HG03064 (cell line): ENCODE measurements around the gene C22orf31.
"Not testable (repeated sequence)": the region's sequence is repeated elsewhere in the genome, so short reads cannot be mapped to it uniquely, and the experiment has no call there.

Experiments used
- ATAC-seq: cut with Tn5 transposase; IDR thresholded peaks from one replicate; pipeline ENCODE4 v1.9.1; 2021; ENCODE audit warnings: low read depth; ENCODE audit not compliant: unreplicated experiment

Gene C22orf31

DNA sequence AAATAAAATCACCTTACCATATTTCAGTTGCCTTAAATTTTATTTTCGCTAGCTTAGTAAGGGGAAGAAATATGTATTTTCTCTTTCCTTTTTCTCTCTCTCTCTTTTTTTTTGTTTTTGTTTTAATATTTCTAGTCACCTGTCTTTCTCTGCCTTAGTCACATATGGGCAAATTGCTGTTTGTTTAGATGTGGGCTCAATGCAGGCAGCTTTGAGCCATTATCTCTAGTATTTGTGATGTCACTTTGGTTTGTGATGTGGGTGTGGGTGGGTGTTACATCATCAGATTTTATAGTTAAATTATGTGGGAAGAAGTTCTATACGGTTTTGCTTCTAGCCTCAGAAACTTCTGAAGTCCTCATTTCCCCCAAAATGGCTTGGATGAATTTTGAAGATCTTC is at the start of gene C22orf31:
Gene C22orf31 (minus strand): TSS at position 59 of the 400 bp plus-strand sequence. CDS start 39 bp downstream, at position 20.
- ATAC-seq = no peak

DNA sequence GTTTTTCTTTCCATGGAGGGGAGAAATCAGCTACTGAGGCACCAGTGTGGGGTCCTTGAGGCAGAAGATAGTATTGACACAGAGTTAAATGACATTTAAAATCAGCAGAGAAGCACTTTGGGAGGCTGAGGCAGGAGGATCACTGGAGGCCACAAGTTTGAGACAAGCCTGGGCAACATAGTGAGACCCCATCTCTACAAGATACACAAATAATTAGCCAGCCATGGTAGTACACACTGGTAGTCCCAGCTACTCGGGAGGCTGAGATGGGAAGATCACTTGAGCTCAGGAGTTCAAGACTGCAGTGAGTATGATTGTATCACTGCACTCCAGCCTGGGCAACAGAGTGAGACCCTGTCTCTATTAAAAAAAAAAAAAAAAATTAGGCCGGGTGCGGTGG is 49.3 kb upstream of the C22orf31 start:
- no peak for ATAC-seq

DNA sequence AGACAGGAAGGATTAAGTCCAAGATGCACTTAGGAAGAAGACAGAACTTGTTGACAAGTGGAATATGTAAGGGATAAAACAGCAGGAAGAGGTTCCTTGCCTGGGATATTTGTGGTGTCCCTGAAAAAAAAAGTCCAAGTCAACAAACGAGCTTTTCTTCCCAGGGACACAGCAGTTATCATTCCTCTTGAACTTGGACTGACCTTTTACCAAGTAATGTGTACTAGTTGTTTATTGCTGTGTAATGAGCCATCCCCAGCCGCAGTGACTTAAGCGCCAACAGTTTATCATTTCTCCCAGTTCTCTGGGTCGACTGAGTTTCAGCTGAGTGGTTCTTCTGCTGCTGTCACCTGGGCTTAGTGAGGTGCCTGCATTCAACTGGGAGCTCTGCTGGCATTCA is 48.2 kb upstream of the C22orf31 start:
- ATAC-seq = no peak

- no peak for ATAC-seq
Measured at GRCh38 chr22:29108137-29108536, 46.5 kb upstream of the C22orf31 start.

GRCh38 chr22:29106839-29107238 is 45.2 kb upstream of the C22orf31 start:
- no peak for ATAC-seq

GRCh38 chr22:29105468-29105867 is 43.8 kb upstream of the C22orf31 start:
- ATAC-seq = no peak

DNA sequence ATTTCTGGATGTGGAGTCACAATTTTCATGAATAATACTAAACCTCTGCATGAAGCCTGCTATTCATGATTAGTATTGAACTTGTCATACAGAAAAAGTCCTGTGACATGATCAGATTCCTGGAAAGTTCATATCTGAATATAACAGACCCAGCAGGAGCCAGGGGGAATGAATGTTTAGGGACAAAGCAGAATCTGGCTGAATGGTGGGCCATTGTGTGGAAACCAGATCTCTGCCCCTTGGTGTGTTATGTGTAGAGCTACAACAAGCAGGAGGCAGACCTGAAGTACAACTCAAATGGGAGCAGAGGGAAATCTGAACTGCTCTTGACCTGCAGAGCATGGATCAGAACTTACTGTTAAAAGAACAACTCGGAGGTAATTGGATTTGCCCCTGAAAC is 41.5 kb upstream of the C22orf31 start:
- no peak for ATAC-seq

GRCh38 chr22:29102300-29102699 is 40.7 kb upstream of the C22orf31 start:
- no peak for ATAC-seq

DNA sequence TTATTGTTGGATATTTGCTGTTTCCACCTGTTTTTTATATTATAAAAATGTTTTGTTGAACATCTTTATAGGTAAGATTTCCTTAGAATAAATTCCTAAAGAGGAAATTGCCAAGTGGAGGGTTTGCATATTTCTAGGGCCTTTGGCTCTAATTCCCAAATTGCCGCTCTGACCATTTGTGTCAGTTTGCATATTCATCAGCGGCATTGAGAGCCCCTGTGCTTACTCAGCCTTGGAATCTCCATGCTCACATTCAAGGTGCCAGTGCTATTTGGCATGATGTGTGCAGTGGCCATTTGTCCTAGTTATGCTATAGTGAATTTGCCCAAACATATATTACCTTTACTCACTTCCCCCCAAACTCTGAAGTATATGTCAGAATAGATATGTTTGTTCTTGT is 36.7 kb upstream of the C22orf31 start:
- ATAC-seq = no peak

DNA sequence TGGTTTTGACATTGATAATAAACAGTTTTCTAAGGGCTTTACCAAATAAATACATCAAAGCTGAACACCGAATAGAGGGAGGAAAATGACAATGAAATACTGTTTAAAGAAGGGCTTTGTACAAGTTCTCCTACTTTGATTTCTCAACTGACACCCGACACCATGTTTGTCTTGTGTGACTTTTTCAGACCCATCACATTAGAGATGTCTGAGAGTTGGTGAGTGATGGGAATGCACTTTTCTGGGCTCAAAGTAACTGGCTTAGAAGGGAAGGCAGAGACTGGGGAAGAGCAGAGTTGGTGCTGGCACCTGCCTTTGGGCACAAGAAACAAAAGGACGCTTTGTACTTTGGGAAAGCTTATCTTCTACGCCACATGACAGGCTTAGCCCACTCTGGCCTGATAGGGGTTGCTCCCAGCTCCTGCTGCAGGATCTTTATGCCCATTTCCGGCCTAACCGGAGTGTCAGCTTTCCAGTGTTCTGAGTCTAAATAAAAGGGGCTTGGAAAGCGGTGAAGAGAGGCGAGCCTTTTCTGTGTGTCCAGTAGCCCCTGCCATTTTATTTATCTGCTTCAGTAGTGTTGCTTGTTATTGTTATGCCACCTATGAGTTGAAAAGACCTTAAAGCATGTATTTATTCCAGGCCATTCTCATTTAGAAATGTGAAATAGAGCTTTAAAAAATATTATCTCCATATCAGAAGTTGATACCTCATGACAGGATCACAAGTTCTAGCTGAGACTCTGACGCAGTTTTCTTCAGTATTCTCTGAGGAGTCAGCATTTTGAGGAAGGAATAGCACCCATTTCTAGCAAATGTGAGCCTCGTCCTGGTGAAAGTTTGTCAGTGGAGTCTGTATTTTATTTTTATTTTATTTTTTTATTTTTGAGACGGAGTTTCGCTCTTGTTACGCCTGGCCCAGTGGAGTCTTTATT is 35.4 kb upstream of the C22orf31 start:
- no peak for ATAC-seq

GRCh38 chr22:29095459-29095858 is 33.8 kb upstream of the C22orf31 start:
- ATAC-seq = no peak

- no peak for ATAC-seq
Measured at GRCh38 chr22:29093501-29094300, 32.1 kb upstream of the C22orf31 start.

DNA sequence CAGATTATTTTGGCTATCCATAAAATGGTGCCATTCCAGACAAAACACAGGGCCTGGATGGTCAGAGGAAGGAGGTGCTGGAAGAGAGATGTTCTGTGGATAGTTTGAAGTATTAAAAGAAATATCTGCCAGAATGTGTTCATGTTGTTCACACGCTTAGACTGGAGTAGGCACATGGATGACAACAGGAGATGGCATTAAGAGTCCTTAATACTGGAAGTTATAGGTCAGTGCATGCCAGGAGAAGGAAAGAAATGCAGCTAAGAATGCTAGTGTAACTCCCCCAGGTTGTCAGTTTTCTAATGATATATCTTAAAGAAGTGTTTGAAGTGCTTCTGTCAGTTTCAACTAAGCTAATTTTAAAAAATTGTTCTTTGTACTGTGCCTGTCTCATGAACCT is 31.4 kb upstream of the C22orf31 start:
- ATAC-seq = no peak

DNA sequence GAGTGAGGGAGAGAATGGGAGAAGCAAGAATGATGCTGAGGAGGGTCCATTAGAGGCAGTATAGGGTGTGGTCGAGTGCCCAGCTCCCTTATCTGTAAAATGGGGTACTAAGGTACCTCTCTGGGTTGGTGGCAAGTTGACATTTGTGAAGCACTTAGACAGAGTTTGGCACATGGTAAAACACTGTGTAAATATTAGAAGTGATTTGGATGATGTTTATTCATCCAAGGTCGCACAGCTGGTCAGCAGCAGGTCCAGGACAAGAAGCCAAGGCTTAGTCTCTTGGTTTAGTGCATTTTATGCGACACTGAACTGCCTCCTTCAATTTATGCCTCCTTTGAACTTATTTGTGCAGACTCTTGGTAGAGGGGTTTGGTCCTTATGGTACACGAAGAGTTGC is 30.6 kb upstream of the C22orf31 start:
- no peak for ATAC-seq

GRCh38 chr22:29090039-29090438 is 28.4 kb upstream of the C22orf31 start:
- ATAC-seq = no peak

GRCh38 chr22:29089507-29089906 is 27.9 kb upstream of the C22orf31 start:
- ATAC-seq = no peak

GRCh38 chr22:29088809-29089208 is 27.2 kb upstream of the C22orf31 start:
- ATAC-seq = no peak

DNA sequence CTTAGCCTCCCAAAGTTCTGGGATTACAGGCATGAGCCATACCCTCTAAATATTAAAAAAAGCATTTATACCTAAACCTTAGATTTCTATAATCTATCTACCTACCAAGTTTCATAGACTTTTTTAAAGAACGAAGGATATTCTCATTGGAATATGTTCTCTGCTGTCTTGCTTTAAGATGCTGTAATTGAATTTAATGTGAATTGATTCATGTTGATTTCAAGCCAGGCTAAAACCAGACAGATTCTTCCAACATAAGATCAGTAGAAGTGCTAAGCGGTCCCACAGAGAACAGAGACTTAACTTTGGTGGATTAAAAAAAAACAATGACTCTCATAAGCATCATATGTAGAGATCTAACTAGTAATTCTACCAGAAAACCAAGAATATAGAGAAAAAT is 25.4 kb upstream of the C22orf31 start:
- ATAC-seq = no peak

DNA sequence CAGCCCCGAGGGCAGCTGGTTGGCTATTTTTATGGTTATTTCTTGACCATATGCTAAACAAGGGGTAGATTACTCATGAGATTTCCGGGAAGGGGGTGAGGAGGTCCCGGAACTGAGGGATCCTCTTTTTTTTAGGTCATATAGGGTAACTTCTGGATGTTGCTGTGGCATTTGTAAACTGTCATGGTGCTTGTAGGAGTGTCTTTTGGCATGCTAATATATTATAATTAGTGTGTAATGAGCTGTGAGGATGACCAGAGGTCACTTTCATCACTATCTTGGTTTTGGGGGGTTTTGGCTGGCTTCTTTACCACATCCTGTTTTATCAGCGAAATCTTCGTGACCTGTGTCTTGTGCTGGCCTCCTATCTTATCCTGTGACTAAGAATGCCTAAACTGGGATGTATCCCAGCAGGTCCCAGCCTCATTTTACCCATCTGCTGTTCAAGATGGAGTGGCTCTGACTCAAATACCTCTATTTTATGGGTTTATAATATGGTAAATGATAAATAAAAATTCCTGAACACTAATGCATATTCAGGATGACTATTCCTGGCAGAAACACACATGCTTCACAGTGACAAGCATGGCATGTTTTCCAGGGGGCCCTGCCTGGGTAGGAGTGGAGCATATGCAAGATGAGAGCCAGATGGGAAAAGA is 22.4 kb upstream of the C22orf31 start:
- ATAC-seq = no peak

GRCh38 chr22:29083576-29083932 is 21.9 kb upstream of the C22orf31 start:
- ATAC-seq = not testable (repeated sequence)
